ENCODE results near the gene MYO1D.

GRCh38 chr17:32877164-32877764, 340 bp upstream of the MYO1D start:
- TF ChIP-seq CTCF (IDR thresholded peaks at IDR 0.05) (peak; percentile 41 to 81 (median 76)), POLR2AphosphoS5 (IDR thresholded peaks at IDR 0.05) (no peak), POLR2A (IDR thresholded peaks at IDR 0.05) (no peak)
